KOPT-K1 (cell line): Measurements from ENCODE around the gene RCAN3.
"Not testable (repeated sequence)": the region's sequence is repeated elsewhere in the genome, so short reads cannot be mapped to it uniquely, and the experiment has no call there.

Experiments
- H3K27ac ChIP-seq: fragments of 200-600 bp; sonication (generic); 2 replicates; pipeline ENCODE4 v1.5.1; 2016; ENCODE audit warnings: antibody characterized with exemption, mild to moderate bottlenecking, low read depth, low read length; ENCODE audit not compliant: poor library complexity, severe bottlenecking
- H3K36me3 ChIP-seq: fragments of 200-600 bp; sonication (generic); 2 replicates; pipeline ENCODE4 v1.5.1; 2017; ENCODE audit warnings: antibody characterized with exemption, mild to moderate bottlenecking, low read length, moderate library complexity; ENCODE audit not compliant: insufficient read depth
- H3K9me3 ChIP-seq: fragments of 200-600 bp; sonication (generic); 2 replicates; pipeline ENCODE4 v1.5.1; 2017; ENCODE audit warnings: antibody characterized with exemption, low read length, mild to moderate bottlenecking; ENCODE audit not compliant: insufficient read depth, poor library complexity, severe bottlenecking

The RCAN3 gene

GRCh38 chr1:24516506-24516905, 13.9 kb downstream of the RCAN3 start:
- H3K9me3 ChIP-seq, result no peaks in the 10 kb centered on the region
- no peaks in the 10 kb centered on the region for H3K36me3 ChIP-seq
- no peak overlapping the region for H3K27ac ChIP-seq

- no peaks in the 10 kb centered on the region for H3K36me3 ChIP-seq
- no peaks in the 10 kb centered on the region for H3K9me3 ChIP-seq
- no peak overlapping the region for H3K27ac ChIP-seq
Measured at GRCh38 chr1:24517898-24518297, 15.3 kb downstream of the RCAN3 start.

- H3K27ac ChIP-seq, H3K36me3 ChIP-seq: not testable (repeated sequence)
Measured at GRCh38 chr1:24520282-24520681, 17.6 kb downstream of the RCAN3 start.

GRCh38 chr1:24525606-24526005, 23.0 kb downstream of the RCAN3 start:
- no peak overlapping the region for H3K27ac ChIP-seq
- no peaks in the 10 kb centered on the region for H3K9me3 ChIP-seq
- no peaks in the 10 kb centered on the region for H3K36me3 ChIP-seq

More at GRCh38 chr1:24520282-24520681, 17.6 kb downstream of the RCAN3 start:
- H3K9me3 ChIP-seq, result not testable (repeated sequence)

GRCh38 chr1:24526045-24526444, 23.4 kb downstream of the RCAN3 start:
- H3K27ac ChIP-seq, result no peak overlapping the region
- H3K36me3 ChIP-seq, result no peaks in the 10 kb centered on the region
- H3K9me3 ChIP-seq, result no peaks in the 10 kb centered on the region

GRCh38 chr1:24526940-24527542, 24.4 kb downstream of the RCAN3 start:
- no peaks in the 10 kb centered on the region for H3K36me3 ChIP-seq

GRCh38 chr1:24528744-24529143, 26.1 kb downstream of the RCAN3 start:
- Histone ChIP-seq H3K36me3 (no peaks in the 10 kb centered on the region), H3K27ac (no peak overlapping the region), H3K9me3 (no peaks in the 10 kb centered on the region)

More at GRCh38 chr1:24526940-24527542, 24.4 kb downstream of the RCAN3 start:
- H3K9me3 ChIP-seq, result no peaks in the 10 kb centered on the region
- no peak overlapping the region for H3K27ac ChIP-seq

GRCh38 chr1:24529292-24529691, 26.7 kb downstream of the RCAN3 start:
- H3K36me3 ChIP-seq, H3K27ac ChIP-seq, H3K9me3 ChIP-seq: not testable (repeated sequence)

- Histone ChIP-seq H3K27ac (peak overlapping the region; percentile 88), H3K36me3 (no peaks in the 10 kb centered on the region), H3K9me3 (no peaks in the 10 kb centered on the region)
Measured at GRCh38 chr1:24535021-24535424, 32.4 kb downstream of the RCAN3 start.

GRCh38 chr1:24535778-24536177, 33.1 kb downstream of the RCAN3 start:
- no peaks in the 10 kb centered on the region for H3K9me3 ChIP-seq
- H3K36me3 ChIP-seq, result no peaks in the 10 kb centered on the region
- peak overlapping the region; percentile 88 for H3K27ac ChIP-seq

- peak overlapping the region; percentile 88 for H3K27ac ChIP-seq
- no peaks in the 10 kb centered on the region for H3K9me3 ChIP-seq
- H3K36me3 ChIP-seq, result no peaks in the 10 kb centered on the region
Measured at GRCh38 chr1:24536391-24536840, 33.8 kb downstream of the RCAN3 start.

GRCh38 chr1:24540051-24540905, 37.6 kb downstream of the RCAN3 start:
- H3K9me3 ChIP-seq, result no peaks in the 10 kb centered on the region
- H3K27ac ChIP-seq, result no peak overlapping the region
- H3K36me3 ChIP-seq, result no peaks in the 10 kb centered on the region

GRCh38 chr1:24540906-24541710, 38.5 kb downstream of the RCAN3 start:
- H3K9me3 ChIP-seq, result no peaks in the 10 kb centered on the region
- no peak overlapping the region for H3K27ac ChIP-seq
- H3K36me3 ChIP-seq, result no peaks in the 10 kb centered on the region

- Histone ChIP-seq H3K36me3 (no peaks in the 10 kb centered on the region), H3K27ac (no peak overlapping the region), H3K9me3 (no peaks in the 10 kb centered on the region)
Measured at GRCh38 chr1:24541711-24542346, 39.2 kb downstream of the RCAN3 start.

GRCh38 chr1:24544239-24544638, 41.6 kb downstream of the RCAN3 start:
- H3K9me3 ChIP-seq, result no peaks in the 10 kb centered on the region
- H3K36me3 ChIP-seq, result no peaks in the 10 kb centered on the region
- no peak overlapping the region for H3K27ac ChIP-seq
